Choroid plexus epithelial cell (primary cell): ENCODE results near the gene CYB5R3.

Source experiments
- DNase-seq: peaks from one replicate; pipeline ENCODE4 v3.0.0-alpha.2; 2010; ENCODE audit warnings: low read depth
- H3K4me3 ChIP-seq: 2 replicates; pipeline ENCODE4 v1.5.1; 2011; ENCODE audit warnings: low read depth, mild to moderate bottlenecking, control low read depth, low read length, moderate library complexity
- CTCF ChIP-seq: conservative IDR thresholded peaks from 2 replicates; pipeline ENCODE4 v1.5.1; 2011; ENCODE audit warnings: low read depth, mild to moderate bottlenecking, control low read depth, inconsistent platforms, low read length, moderate library complexity

The CYB5R3 gene

GRCh38 chr22:42644422-42645340, 4.5 kb downstream of the CYB5R3 start:
- no peak for TF ChIP-seq CTCF
- peak overlapping the region; percentile 14 for H3K4me3 ChIP-seq
- peak; percentile 48 for DNase-seq

DNA sequence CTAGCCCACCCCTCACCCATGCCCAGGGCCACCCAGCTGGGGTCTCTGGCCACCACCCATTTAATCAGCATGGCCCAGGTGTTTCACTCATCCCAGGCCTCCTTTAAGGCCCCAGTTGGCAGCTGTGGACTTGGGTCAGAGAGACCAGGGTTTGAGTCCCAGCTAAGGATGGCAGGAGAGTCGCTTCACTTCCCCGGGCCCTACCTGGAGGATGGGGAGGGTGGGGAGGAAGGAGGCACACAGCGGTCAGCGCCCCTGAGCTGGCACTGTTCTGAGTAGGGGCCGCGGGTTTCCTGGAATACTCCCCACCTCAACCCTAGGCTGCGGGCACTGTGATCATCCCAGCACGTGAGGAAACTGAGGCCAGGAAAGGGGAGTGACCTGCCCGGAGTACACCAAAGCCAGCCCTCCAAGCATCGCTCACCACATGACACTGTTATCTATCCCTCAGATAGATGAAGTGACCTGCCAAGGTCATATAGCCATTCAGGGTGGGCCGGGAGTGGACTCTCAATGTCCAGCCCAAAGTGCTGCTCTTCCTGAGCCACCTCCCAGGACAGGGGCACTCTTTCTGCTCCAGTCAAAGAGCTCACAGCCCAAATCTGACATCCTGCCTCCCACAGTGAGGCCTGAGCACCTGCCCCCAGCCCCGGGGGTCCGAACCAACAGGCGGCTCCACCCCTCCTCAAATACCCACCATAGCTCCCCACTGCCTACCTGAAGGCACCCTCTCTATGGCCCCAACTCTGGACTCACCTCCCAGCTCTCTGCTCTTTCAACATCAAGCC, 5.4 kb downstream of the CYB5R3 start:
- no peak for DNase-seq
- H3K4me3 ChIP-seq, result no peak overlapping the region
- no peak for TF ChIP-seq CTCF

- no peak for TF ChIP-seq CTCF
- DNase-seq, result no peak
- H3K4me3 ChIP-seq, result no peak overlapping the region
Observed at GRCh38 chr22:42642806-42643633, 6.2 kb downstream of the CYB5R3 start.

DNA sequence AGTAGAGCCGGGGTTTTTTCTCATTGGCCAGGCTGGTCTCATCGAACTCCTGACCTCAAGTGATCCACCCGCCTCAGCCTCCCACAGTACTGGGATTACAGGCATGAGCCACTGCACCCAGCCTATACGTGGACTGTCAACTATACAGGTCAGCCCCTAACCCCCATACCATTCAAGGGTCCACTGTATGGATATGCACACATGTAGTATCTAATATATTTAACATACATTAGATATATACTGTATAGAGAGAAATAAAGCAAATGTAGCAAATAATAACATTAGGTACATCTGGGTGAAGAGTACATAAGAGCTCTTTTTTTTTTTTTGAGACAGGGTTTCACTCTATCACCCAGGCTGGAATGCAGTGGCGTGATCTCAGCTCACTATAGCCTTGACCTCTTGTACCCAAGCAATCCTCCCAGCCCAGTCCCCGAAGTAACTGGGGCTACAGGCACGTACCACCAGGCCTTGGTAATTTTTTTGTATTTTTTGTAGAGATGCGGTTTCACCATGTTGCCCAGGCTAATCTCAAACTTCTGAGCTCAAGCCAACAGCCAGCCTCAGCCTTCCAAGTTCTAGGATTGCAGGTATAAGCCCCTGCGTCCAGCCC, 7.3 kb downstream of the CYB5R3 start:
- DNase-seq, result peak; percentile 20
- H3K4me3 ChIP-seq, result no peak overlapping the region
- no peak for TF ChIP-seq CTCF

GRCh38 chr22:42639541-42640241, 9.5 kb downstream of the CYB5R3 start:
- DNase-seq, result peak; percentile 62
- TF ChIP-seq CTCF, result no peak
- no peak overlapping the region for H3K4me3 ChIP-seq

- H3K4me3 ChIP-seq, result no peak overlapping the region
- DNase-seq, result no peak
- TF ChIP-seq CTCF, result no peak
Observed at GRCh38 chr22:42637555-42637954, 11.6 kb downstream of the CYB5R3 start.
